ENCODE results near the gene MOB2.

Gene MOB2

GRCh38 chr11:1443737-1444136 is 42.8 kb downstream of the MOB2 start:
- no peak overlapping the region for H3K4me3 ChIP-seq (ENCODE audit: low read length)
- TF ChIP-seq CTCF (conservative IDR thresholded peaks at IDR 0.05; ENCODE audit: low read length) = no peak
- no peak for DNase-seq (ENCODE audit: low read depth)

DNA sequence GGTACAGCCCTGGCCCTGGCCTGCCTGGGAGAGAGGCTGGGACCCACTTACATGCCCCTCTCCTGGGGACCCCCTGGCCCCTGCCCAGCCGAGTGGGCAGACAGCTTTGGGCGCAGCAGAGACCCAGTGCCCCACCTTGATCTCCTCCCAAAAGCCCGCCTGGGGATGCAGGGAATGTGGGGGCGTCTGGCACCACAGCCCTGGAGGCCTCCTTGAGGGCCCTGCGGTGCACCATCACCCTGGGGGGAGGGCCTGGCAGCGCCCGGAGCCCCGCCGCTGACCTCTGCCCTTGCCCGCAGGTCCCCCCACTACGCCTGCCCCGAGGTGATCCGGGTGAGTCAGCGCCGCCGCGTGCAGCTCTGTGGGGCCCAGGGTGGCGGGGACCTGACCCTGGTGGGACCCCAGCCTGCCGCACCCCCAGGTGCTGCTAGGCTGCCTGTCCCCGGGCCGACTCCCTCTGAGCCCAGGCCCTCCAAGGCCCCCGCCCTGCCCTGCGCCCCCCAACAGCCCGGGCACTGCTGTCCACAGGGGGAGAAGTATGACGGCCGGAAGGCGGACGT is 43.7 kb downstream of the MOB2 start:
- no peak for DNase-seq (ENCODE audit: low read depth)
- no peak overlapping the region for H3K4me3 ChIP-seq (ENCODE audit: low read length)
- TF ChIP-seq CTCF (conservative IDR thresholded peaks at IDR 0.05; ENCODE audit: low read length) = no peak

- no peak for TF ChIP-seq CTCF (conservative IDR thresholded peaks at IDR 0.05; ENCODE audit: low read length)
- no peak for DNase-seq (ENCODE audit: low read depth)
- H3K4me3 ChIP-seq (ENCODE audit: low read length) = no peak overlapping the region
Measured at GRCh38 chr11:1442163-1442562, 44.4 kb downstream of the MOB2 start.

DNA sequence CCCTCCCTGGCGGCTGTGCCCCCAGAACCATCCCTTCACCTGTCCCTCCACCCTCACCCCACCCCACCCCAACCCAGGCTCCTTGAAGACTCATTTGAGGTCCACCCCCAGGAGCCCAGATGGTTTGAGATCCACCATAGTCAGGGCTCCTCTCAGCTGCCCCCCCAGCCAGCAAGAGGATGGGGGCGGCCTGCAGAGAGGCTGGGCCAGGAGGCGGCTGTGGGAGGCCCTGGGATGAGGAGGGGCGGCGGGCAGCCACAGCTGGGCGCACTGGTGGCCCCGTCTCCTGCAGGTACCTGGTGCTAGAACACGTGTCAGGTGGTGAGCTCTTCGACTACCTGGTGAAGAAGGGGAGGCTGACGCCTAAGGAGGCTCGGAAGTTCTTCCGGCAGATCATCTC is 46.1 kb downstream of the MOB2 start:
- DNase-seq (ENCODE audit: low read depth) = no peak
- no peak for TF ChIP-seq CTCF (conservative IDR thresholded peaks at IDR 0.05; ENCODE audit: low read length)

DNA sequence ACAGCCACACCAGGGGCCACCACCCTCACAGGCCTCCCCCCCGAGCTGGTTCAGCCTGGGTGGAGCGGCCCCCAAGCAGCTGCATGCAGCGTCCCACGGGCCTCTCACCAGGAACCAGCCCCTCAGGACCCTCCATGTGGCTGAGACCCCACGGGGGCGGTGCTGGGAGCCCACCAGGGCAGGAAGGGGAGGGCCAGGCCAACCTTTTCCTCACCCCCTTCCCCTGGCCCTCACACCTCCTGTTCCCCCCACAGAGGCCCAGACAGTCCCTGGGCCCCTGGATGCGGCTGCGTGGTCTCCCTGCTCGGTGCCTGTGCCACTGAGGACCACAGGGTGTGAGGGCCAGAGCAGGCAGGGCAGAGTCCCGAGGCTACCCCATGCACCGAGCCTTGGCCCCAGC is 46.5 kb downstream of the MOB2 start:
- no peak for TF ChIP-seq CTCF (conservative IDR thresholded peaks at IDR 0.05; ENCODE audit: low read length)
- DNase-seq (ENCODE audit: low read depth) = no peak
- H3K4me3 ChIP-seq (ENCODE audit: low read length) = no peak overlapping the region

More for the DNA sequence above, 46.1 kb downstream of the MOB2 start:
- no peak overlapping the region for H3K4me3 ChIP-seq (ENCODE audit: low read length)

DNA sequence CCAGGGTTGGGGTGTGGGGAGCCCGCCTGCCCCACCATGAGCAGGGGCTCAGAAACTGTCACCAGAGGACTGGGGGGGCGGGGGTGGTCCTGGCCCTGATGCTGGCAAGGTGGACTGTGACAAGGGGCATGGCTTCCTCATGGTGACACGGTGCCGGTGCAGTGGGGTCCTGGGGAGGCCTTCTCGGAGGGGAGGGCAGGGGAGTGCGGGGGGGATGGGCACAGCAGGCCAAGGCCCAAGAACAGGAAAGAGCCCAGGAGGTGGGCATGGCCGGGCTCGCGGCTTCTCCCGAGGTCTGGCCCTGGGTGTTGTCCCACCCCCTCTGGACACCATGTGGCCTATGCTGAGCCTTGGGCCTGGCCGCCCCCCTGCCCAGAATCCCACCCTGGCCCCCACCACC is 47.2 kb downstream of the MOB2 start:
- no peak for DNase-seq (ENCODE audit: low read depth)
- H3K4me3 ChIP-seq (ENCODE audit: low read length) = no peak overlapping the region
- TF ChIP-seq CTCF (conservative IDR thresholded peaks at IDR 0.05; ENCODE audit: low read length) = no peak

- H3K4me3 ChIP-seq (ENCODE audit: low read length) = no peak overlapping the region
- no peak for TF ChIP-seq CTCF (conservative IDR thresholded peaks at IDR 0.05; ENCODE audit: low read length)
- DNase-seq (ENCODE audit: low read depth) = no peak
Measured at GRCh38 chr11:1438967-1439330, 47.6 kb downstream of the MOB2 start.
